A204.1 (cell line): ENCODE data around the gene CST2.
"Not testable (repeated sequence)": the region's sequence is repeated elsewhere in the genome, so short reads cannot be mapped to it uniquely, and the experiment has no call there.

Experiments
- FAIRE-seq: peaks from 2 replicates; lab custom pipeline; 2012; peaks lifted over from hg19 to GRCh38; lab: Jason Lieb, UNC

The CST2 gene

DNA sequence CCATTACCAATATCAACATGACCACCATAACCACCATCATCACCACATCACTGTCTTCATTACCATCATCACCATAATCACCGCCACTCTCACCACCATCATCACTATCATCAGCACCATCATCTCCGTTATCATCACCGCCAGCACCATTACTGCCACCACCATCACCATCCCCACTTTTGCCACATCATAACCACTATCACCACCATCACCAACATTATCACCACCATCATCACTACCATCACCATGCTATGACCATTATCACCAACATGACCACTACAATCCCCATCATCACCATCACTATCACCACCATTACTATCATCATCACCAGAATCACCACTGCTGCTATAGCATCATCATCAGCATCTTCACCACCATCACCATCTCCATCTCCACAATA lies 25.7 kb downstream of the CST2 start:
- FAIRE-seq: no peak

DNA sequence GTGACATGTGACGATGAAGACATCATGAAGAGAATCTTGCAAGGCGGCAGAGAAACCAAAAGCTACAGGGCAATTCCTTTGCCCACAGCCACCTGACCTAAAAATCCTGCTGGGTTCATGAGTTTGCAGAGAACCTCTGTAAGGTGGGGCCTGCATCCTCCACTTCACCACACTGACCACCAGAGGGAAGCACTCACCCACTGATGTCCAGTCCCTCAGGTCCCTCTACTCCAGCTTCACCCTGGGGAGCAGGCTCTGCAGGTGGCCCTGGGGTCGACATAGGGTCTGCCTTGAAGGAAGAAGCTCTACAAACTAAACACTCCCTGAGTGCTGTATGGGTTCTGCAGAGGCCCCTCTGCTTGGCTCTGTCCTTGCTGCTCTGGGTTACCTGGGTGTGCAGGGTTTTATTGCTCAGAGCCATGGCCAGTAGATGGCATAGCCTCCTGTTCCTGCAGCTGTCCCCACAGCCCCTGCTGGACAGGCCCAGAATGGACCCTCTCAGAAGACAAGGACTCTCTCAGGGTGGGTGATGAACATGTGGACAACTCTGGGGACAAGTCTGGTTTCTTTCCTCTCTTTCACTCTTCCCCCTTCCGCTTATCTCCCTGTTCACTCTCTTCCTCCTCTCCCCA lies 27.2 kb downstream of the CST2 start:
- not testable (repeated sequence) for FAIRE-seq

DNA sequence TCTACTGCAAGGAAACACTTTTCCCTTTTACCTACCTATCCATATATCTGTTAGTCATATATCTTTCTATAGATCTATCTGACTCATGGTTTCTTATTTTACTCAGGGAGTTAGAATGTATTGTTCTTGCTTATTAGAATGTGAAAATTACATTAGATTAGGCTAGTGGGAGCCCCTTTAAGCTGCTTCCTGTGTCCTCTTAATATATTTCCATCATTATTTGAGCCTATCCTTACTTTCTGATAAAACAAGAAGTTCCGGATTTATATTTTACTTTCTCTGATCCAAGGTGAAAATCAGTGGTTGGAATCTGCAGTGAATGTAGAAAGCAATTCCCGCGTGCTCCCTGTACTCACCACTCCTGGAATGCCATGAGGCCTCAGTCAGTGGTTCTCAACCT lies 31.0 kb downstream of the CST2 start:
- no peak for FAIRE-seq

DNA sequence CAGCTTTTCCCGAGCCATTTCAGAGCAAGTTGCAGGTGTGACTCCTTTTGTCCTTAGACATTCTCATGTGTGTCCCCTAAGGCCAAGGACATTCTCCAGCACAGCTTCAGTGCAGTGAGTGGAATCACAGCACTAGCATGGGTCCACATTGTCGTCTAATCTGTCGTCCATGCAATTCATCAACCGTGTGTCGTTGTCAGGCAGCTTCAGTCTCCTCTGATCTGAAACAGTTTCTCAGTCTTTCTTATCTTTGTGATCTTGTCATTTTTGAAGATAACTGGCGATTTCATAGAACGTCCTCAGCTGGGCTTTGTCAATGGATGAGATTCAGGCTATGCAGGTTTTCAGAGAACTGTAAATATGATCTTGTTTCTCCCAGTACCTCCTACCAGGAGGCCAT lies 31.7 kb downstream of the CST2 start:
- no peak for FAIRE-seq

DNA sequence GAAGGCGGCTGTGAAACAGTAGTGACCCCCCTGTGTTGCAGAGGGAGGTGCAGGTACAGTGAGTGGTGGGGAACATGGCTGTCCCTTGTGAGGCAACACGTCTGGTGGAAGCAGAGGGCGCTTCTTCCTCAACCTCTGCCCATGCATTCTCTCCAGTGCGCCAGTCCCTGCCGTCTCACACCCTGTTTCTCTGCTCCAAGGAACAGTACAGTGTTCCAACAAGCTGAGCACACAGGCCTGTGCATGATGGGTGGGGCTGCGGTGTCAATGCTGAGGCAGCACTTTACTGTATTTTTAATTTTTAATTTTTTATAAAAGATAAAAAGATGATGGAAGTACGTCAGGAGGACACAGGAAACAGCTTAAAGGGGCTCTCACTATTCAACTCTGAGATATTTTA lies 32.5 kb downstream of the CST2 start:
- no peak for FAIRE-seq

DNA sequence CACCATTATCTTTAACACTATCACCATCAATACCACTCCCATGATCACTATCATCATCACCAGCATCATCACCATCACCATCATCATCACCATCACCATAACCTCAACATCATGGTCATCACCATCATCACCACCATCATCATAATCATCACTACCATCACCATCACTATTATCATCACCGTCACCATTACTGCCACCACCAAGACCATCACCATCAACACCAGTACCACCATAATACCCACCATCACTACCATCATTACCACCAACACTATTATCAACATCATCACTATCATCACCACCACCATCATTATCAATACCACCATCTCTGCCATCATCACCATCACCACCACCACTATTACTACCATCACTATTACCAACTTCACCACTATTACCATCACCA lies 43.1 kb downstream of the CST2 start:
- no peak for FAIRE-seq

DNA sequence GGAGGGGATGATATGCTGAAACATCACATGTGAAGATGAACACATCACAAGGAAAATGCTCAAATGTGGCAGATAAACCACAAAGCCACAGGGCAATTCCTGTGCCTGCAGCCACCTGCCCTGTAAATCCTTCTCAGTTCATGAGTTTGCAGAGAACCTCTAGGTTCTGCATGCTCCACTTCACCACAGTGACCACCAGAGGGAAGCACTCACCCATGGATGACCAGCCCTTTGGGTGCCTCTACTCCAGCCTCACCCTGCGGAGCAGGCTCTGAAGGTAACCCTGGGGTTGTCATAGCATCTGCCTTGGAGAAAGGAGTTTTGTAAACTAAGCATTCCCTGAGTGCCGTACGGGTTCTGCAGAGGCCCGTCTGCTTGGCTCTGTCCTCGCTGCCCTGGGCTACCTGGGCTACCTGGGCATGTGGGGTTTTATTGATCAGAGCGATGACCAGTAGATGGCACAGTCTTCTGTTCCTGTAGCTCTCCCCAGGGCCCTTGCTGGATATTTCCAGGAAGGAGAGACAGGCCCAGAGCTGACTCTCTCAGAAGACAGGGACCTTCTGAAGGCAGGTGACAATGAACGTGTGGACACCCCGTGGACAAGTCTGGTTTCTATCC lies 44.1 kb downstream of the CST2 start:
- FAIRE-seq: no peak

DNA sequence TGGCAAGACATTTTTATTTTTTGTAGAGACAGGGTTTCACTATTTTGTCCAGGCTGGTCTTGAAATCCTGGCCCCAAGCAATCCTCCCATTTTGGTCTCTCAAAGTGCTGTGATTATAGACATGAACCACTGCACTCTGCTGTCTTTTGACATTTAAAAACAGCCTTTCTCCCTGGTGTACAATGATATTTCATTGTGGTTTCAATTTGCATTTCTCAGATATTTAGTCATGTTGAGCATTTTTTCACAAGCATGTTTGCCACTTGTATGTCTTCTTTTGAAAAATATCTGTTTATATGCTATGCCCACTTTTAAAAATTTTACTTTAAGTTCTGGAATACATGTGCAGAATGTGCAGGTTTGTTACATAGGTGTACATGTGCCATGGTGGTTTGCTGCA lies 47.9 kb downstream of the CST2 start:
- not testable (repeated sequence) for FAIRE-seq

DNA sequence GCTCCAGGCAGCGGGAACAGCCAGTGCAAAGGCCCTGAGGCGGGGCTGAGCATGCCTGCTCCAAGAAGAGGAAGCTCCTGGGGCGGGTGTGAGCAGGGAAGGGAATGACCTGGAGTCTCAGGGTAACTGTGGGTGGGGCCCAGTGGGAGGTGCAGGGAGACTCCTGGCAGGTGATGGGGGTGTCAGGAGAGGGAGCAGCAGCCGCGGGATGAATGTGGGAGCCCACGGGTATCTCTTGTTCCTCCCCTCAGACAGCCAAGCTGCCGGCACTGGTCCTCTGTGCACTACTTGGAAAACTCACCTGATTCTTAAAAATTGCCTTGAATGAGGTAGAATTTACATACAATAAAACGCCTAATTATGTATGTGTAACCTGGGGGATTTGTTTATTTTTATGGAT lies 49.1 kb downstream of the CST2 start:
- FAIRE-seq: not testable (repeated sequence)

DNA sequence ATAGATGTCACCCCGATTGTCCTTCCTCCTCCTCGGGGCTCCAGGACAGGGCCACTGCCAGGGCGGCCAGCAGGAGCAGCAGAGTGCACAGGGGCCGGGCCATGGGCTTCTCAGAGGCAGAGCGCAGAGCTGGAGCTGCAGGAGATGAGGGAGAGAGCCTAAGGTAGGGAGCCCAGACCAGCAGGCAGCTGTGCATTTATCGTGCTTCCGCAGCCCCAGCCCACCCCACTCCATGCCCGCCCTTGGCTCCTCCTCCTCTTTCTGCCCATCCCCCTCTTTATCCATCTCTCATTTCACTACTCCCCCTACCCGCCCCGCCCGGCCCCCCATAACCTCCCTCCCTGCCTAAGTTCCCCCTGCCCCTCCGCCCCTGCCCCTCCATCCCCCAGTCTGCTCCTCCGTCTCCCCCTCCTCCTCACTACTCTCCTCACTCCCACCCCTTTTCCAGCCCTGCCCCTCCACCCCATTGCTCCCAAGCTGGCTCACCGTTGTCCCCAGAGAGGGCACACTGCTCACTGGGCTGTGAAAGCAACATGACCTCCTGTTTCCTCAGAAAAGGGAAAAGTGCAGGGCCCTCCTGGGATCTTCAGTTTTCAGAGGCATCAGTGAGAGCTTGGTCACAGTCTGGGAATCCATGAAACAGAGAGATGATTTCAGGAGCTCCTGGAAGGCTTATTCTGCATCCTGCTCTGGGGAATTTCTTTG lies 50.3 kb downstream of the CST2 start:
- no peak for FAIRE-seq

DNA sequence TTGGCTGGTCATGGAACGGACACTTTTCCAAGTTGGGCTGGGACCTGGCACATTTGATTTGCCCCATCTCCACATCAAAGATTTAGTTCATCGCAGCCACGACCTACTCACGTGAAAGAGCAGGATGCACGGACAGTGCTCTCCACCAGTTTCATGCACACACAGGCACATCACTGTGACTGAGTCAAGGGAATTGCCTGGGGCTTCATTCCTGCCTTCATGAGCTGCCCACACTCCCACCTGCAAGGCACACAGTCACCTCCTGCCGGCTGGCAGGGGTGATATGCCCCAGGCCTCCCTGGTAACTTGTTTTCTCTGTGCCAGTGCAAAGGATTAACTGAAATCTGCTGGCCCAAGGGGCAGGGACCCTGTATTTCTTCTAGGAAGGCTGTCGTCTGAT lies 52.4 kb downstream of the CST2 start:
- no peak for FAIRE-seq
